Mammary epithelial cell (primary cell): ENCODE data around the gene ARHGDIB.

Source experiments
- CTCF ChIP-seq, 2 donors: IDR thresholded peaks in 1 of 2; conservative IDR thresholded peaks in 1 of 2; 2 replicates each; pipeline ENCODE4 v1.5.1; 2011 to 2012; ENCODE audit warnings: inconsistent platforms in 2 of 2, low read length in 2 of 2, mild to moderate bottlenecking in 2 of 2, control low read depth in 1 of 2, low read depth in 1 of 2; ENCODE audit not compliant: insufficient read depth in 1 of 2; ENCODE audit errors: extremely low read depth in 1 of 2
- EZH2 ChIP-seq: IDR thresholded peaks from 2 replicates; pipeline ENCODE4 v1.6.1; 2012; ENCODE audit warnings: low read length, inconsistent platforms, borderline replicate concordance

DNA sequence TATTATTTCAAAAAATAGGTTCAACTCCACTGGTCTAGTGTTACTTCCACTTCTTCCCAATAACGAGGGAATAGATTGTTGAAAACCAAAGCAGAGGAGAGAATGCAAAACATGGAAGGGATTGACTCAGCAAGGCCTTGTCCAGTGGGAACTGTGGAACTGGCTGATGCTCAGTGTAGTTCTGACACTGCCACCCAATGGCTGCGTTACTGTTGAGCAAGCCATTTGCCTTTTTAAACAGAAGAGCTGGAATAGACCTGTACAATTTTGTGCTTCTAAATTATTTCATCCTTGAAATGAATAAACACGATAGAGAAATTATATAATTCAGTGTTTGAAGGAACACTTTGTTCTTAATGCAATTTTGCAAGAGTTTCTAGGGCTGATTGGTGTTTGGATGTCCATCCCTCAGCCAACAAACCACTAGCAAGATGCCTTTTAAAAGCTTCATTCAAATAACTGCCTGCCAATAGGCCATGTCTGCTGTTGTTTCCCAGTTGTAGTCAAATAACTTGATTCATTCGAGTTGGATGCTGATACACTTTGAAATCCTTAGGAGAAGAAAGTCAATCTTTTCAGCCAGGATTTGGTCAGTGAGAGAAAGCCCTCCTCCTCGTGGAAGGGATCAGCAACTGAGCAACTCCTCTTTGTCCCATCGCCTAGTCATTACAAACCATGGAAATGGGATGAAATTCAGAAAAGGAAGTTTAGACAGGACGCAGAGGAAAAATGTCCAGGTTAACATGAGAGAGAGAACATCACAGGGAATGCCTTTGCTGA is 68.5 kb downstream of the ARHGDIB start:
- TF ChIP-seq CTCF (conservative IDR thresholded peaks at IDR 0.05 in 1 of 2, IDR thresholded peaks at IDR 0.05 in 1 of 2; ENCODE audit: extremely low read depth in 1 of 2, insufficient read depth in 1 of 2, low read depth in 1 of 2, low read length in 2 of 2) (peak in 1 of 2 donors; percentile 33), EZH2 (no peak)
